HG03521 (cell line): ENCODE results near the gene ERC2.

Source experiments
- ATAC-seq: cut with Tn5 transposase; IDR thresholded peaks from one replicate; pipeline ENCODE4 v1.9.1; 2021; ENCODE audit warnings: mild to moderate bottlenecking, moderate library complexity; ENCODE audit not compliant: unreplicated experiment

The ERC2 gene

GRCh38 chr3:56132762-56133161 is 335.5 kb downstream of the ERC2 start:
- no peak for ATAC-seq

- ATAC-seq = no peak
Observed at GRCh38 chr3:56131974-56132590, 336.2 kb downstream of the ERC2 start.

- ATAC-seq = no peak
Observed at GRCh38 chr3:56130036-56130435, 338.2 kb downstream of the ERC2 start.

GRCh38 chr3:56126632-56127031 is 341.6 kb downstream of the ERC2 start:
- ATAC-seq = no peak

GRCh38 chr3:56125358-56126005 is 342.8 kb downstream of the ERC2 start:
- ATAC-seq = no peak

GRCh38 chr3:56124546-56124945 is 343.7 kb downstream of the ERC2 start:
- ATAC-seq = no peak

- ATAC-seq = no peak
Observed at GRCh38 chr3:56123487-56123886, 344.8 kb downstream of the ERC2 start.

- ATAC-seq = no peak
Observed at GRCh38 chr3:56122911-56123310, 345.4 kb downstream of the ERC2 start.

GRCh38 chr3:56121716-56122115 is 346.6 kb downstream of the ERC2 start:
- no peak for ATAC-seq

GRCh38 chr3:56119575-56120349 is 348.5 kb downstream of the ERC2 start:
- no peak for ATAC-seq

- ATAC-seq = no peak
Observed at GRCh38 chr3:56118968-56119367, 349.3 kb downstream of the ERC2 start.

GRCh38 chr3:56115698-56116097 is 352.6 kb downstream of the ERC2 start:
- no peak for ATAC-seq

- no peak for ATAC-seq
Observed at GRCh38 chr3:56115199-56115598, 353.1 kb downstream of the ERC2 start.

- no peak for ATAC-seq
Observed at GRCh38 chr3:56113908-56114307, 354.4 kb downstream of the ERC2 start.

- no peak for ATAC-seq
Observed at GRCh38 chr3:56113231-56113630, 355.0 kb downstream of the ERC2 start.

- ATAC-seq = no peak
Observed at GRCh38 chr3:56111606-56112304, 356.5 kb downstream of the ERC2 start.

- ATAC-seq = no peak
Observed at GRCh38 chr3:56110886-56111285, 357.4 kb downstream of the ERC2 start.

- no peak for ATAC-seq
Observed at GRCh38 chr3:56107157-56107556, 361.1 kb downstream of the ERC2 start.

- ATAC-seq = no peak
Observed at GRCh38 chr3:56102032-56102431, 366.2 kb downstream of the ERC2 start.

- ATAC-seq = no peak
Observed at GRCh38 chr3:56101576-56101975, 366.7 kb downstream of the ERC2 start.

GRCh38 chr3:56096999-56097398 is 371.3 kb downstream of the ERC2 start:
- ATAC-seq = no peak
